Measurements from ENCODE around the gene MYO3A.

The MYO3A gene

GRCh38 chr10:25959540-25960232, 25.7 kb downstream of the MYO3A start:
- Histone ChIP-seq H3K4me2 (ENCODE audit: low read length) (no peak overlapping the region), H3K9me2 (ENCODE audit: low read depth, low read length) (no peaks in the 10 kb centered on the region), H3K79me2 (ENCODE audit: insufficient read depth, low read length) (no peaks in the 10 kb centered on the region), H3K4me3 (ENCODE audit: low read depth, low read length, poor library complexity, severe bottlenecking) (no peak overlapping the region), H3K27me3 (ENCODE audit: insufficient read depth, low read length) (no peaks in the 10 kb centered on the region), H3K27ac (ENCODE audit: low read depth, low read length, poor library complexity, severe bottlenecking) (no peak overlapping the region), H3K9ac (ENCODE audit: low read length) (no peak overlapping the region), H3F3A (ENCODE audit: insufficient read depth, low read length) (no peaks in the 10 kb centered on the region; the same call in 1 of the 2 replicates), H4K20me1 (ENCODE audit: insufficient read depth, low read length) (no peaks in the 10 kb centered on the region), H3K9me3 (ENCODE audit: low read length) (no peaks in the 10 kb centered on the region), H3K4me1 (ENCODE audit: insufficient read depth, low read length, severe bottlenecking) (no peaks in the 10 kb centered on the region), H3K36me3 (ENCODE audit: insufficient read depth, low read length) (no peaks in the 10 kb centered on the region), H2AFZ (ENCODE audit: low read length) (no peak overlapping the region)
- no peak for TF ChIP-seq EZH2 (IDR thresholded peaks at IDR 0.05; ENCODE audit: borderline replicate concordance, low read length)
- no peak for TF ChIP-seq CTCF (IDR thresholded peaks at IDR 0.05; ENCODE audit: low read length)

DNA sequence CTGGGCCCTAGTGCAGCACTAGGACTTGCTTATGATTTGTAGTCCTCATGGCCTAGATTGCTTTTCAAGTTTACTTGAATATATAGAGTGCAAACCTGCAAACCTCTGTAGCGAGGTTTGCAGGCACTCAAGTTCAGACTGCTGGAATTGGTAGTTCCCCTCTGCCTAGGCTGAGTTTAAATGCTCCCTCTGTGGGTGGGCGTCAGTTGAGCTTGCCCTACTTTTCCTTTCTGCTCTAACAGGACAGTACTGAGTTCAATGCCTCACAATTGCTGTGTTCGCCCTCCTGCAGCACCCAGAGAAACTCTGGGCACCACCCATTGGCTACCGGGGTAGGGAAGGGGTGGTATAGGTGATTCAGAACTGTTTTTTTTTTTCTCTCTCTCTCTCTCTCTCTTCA, 31.6 kb downstream of the MYO3A start:
- H3K9me2 ChIP-seq (ENCODE audit: low read depth, low read length): no peaks in the 10 kb centered on the region
- H3K9ac ChIP-seq (ENCODE audit: low read length): no peak overlapping the region
- H2AFZ ChIP-seq (ENCODE audit: low read length): no peak overlapping the region
- no peaks in the 10 kb centered on the region for H3K79me2 ChIP-seq (ENCODE audit: insufficient read depth, low read length)
- no peak overlapping the region for H3K4me2 ChIP-seq (ENCODE audit: low read length)
- no peaks in the 10 kb centered on the region for H3K4me1 ChIP-seq (ENCODE audit: insufficient read depth, low read length, severe bottlenecking)
- no peaks in the 10 kb centered on the region; the same call in 1 of the 2 replicates for H3F3A ChIP-seq (ENCODE audit: insufficient read depth, low read length)
- no peak overlapping the region for H3K4me3 ChIP-seq (ENCODE audit: low read depth, low read length, poor library complexity, severe bottlenecking)
- H3K36me3 ChIP-seq (ENCODE audit: insufficient read depth, low read length): no peaks in the 10 kb centered on the region
- no peaks in the 10 kb centered on the region for H4K20me1 ChIP-seq (ENCODE audit: insufficient read depth, low read length)
- TF ChIP-seq EZH2 (IDR thresholded peaks at IDR 0.05; ENCODE audit: borderline replicate concordance, low read length) (no peak), CTCF (IDR thresholded peaks at IDR 0.05; ENCODE audit: low read length) (no peak)
- no peaks in the 10 kb centered on the region for H3K27me3 ChIP-seq (ENCODE audit: insufficient read depth, low read length)
- H3K27ac ChIP-seq (ENCODE audit: low read depth, low read length, poor library complexity, severe bottlenecking): no peak overlapping the region
- no peaks in the 10 kb centered on the region for H3K9me3 ChIP-seq (ENCODE audit: low read length)

DNA sequence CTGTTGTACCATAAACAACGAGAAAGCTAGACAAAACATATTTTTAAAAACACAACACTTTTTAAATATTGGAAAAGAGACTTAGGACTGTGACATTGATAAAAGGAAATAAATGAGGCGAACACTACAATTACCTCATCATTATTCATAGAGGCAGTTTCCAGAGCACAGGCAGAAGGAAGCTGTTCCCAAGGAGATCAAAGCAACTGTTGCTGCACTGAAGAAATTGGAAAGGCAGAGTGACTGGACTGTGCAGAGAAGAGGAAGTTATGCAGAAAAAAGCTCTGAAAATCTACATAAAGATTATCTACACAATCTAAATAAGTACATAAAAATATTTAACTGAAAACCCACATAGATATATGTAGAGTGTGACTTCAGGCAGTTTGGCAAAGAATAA, 32.8 kb downstream of the MYO3A start:
- Histone ChIP-seq H3K9me2 (ENCODE audit: low read depth, low read length) (no peaks in the 10 kb centered on the region), H3F3A (ENCODE audit: insufficient read depth, low read length) (no peaks in the 10 kb centered on the region; the same call in 1 of the 2 replicates), H3K9me3 (ENCODE audit: low read length) (no peaks in the 10 kb centered on the region), H3K36me3 (ENCODE audit: insufficient read depth, low read length) (no peaks in the 10 kb centered on the region), H4K20me1 (ENCODE audit: insufficient read depth, low read length) (no peaks in the 10 kb centered on the region), H3K27me3 (ENCODE audit: insufficient read depth, low read length) (no peaks in the 10 kb centered on the region), H3K27ac (ENCODE audit: low read depth, low read length, poor library complexity, severe bottlenecking) (no peak overlapping the region), H3K4me3 (ENCODE audit: low read depth, low read length, poor library complexity, severe bottlenecking) (no peak overlapping the region), H3K9ac (ENCODE audit: low read length) (no peak overlapping the region), H3K4me2 (ENCODE audit: low read length) (no peak overlapping the region), H3K4me1 (ENCODE audit: insufficient read depth, low read length, severe bottlenecking) (no peaks in the 10 kb centered on the region), H2AFZ (ENCODE audit: low read length) (no peak overlapping the region), H3K79me2 (ENCODE audit: insufficient read depth, low read length) (no peaks in the 10 kb centered on the region)
- TF ChIP-seq EZH2 (IDR thresholded peaks at IDR 0.05; ENCODE audit: borderline replicate concordance, low read length) (no peak), CTCF (IDR thresholded peaks at IDR 0.05; ENCODE audit: low read length) (no peak)
